D721Med (cell line): ENCODE measurements around the gene CD320.

Source experiments
- DNase-seq: peaks from one replicate; pipeline ENCODE4 v3.0.0; 2011; ENCODE audit warnings: low spot score; ENCODE audit not compliant: insufficient read length
- FAIRE-seq: peaks from 2 replicates; lab custom pipeline; 2011; peaks lifted over from hg19 to GRCh38; lab: Jason Lieb, UNC
- TF ChIP-seq, protein P1 (sequence below): IDR thresholded peaks from 2 replicates; pipeline ENCODE4 v1.5.1; 2012; ENCODE audit warnings: mild to moderate bottlenecking, control low read depth; ENCODE audit not compliant: insufficient read depth; ENCODE audit errors: missing control alignments

CD320 gene

DNA sequence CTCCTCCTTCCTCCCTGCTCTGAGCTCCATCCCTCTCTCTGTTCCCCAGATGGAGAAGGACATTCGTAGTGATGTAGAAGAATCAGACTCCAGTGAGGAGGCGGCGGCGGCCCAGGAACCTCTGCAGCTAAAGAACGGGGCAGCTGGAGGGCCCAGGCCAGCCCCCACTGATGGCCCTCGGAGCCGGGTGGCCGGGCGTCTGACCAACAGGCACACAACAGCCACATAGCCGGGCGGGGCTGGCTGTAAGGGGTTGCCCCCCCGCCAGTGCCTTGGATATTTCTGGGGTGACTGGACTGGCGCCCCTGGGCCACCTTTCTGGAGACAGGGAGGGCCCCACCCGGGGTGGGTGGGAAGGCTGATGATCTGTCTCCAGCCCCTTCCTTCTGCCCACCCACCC lies 46.3 kb downstream of the CD320 start:
- FAIRE-seq, result no peak
- TF ChIP-seq, protein P1, sequence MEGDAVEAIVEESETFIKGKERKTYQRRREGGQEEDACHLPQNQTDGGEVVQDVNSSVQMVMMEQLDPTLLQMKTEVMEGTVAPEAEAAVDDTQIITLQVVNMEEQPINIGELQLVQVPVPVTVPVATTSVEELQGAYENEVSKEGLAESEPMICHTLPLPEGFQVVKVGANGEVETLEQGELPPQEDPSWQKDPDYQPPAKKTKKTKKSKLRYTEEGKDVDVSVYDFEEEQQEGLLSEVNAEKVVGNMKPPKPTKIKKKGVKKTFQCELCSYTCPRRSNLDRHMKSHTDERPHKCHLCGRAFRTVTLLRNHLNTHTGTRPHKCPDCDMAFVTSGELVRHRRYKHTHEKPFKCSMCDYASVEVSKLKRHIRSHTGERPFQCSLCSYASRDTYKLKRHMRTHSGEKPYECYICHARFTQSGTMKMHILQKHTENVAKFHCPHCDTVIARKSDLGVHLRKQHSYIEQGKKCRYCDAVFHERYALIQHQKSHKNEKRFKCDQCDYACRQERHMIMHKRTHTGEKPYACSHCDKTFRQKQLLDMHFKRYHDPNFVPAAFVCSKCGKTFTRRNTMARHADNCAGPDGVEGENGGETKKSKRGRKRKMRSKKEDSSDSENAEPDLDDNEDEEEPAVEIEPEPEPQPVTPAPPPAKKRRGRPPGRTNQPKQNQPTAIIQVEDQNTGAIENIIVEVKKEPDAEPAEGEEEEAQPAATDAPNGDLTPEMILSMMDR, result no peak
- no peak for DNase-seq

DNA sequence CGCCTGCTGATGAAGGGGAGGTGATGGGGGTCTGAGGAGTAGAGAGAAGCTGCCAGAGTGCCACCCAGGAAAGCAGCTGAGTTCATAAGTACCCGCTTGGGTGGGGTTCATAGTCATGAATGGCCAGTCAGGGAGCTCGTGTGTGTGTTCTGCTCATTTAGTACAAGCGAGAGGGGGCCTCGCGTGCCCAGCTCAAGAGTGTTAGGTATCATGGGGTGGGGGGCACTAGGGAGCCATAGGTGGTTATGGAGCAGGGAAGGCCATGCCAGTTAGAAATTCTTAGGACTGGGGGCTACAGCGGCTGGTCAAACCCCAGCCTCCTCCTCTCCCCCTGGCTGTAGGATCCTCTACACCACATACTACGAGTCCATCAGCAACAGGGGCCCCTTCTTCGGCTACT lies 46.8 kb downstream of the CD320 start:
- FAIRE-seq (no peak), DNase-seq (peak; percentile 4)
- TF ChIP-seq, protein P1, result no peak

DNA sequence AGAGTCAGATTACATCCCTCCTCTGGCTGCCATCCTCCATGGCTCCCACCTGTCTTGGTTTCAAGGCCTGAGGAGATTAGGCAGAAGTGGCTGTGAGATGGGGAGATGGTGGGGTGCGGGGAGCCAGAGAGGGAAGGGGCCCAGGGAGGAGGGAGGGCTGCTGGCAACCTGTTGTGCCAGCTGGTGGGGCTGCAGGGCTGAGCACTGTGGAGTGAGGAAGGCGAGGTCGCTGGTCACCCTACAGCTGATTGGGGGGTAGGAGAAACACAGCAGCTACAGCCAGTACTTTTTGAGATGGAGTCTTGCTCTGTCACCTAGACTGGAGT lies 48.3 kb downstream of the CD320 start:
- FAIRE-seq (no peak), DNase-seq (peak; percentile 5)
- TF ChIP-seq, protein P1, result no peak

DNA sequence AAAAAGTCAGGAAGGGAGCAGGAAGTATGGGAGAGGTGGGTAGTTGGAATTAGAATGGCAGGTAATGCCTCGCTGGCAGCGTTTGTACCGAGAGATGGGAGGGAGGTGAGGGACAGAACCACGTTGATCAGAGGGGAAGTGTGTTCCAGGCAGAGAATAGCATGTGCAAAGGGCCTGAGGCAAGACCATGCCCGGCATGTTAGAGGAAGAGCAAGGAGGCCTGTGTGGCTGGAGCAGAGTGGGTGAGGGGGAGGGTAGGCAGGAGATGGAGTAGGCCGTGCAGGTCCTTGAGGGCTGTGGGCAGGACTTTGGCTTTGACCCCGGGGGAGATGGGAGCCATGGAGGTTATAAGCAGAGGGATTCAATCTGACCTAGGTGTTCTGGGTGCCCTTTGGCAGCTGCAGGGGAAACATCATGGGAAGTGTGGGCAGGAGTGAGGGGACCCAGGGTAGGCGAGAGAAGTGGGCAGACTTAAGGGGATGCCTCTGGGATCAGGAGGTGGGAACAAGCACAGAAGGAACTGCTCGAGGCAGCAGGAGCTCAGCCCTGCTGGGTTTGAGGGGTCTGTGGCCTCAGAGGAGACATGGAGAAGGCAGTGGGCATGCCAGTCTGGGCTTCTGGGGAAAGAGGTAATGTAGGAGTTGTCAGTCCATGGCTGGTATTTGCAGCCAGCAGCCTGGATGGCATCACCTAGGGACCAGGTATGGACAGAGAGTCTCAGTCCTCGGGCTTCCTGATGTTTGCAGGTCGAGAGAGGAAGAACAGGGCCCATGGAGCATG lies 48.8 kb downstream of the CD320 start:
- FAIRE-seq (no peak), DNase-seq (peak; percentile 13)
- TF ChIP-seq, protein P1, result no peak

DNA sequence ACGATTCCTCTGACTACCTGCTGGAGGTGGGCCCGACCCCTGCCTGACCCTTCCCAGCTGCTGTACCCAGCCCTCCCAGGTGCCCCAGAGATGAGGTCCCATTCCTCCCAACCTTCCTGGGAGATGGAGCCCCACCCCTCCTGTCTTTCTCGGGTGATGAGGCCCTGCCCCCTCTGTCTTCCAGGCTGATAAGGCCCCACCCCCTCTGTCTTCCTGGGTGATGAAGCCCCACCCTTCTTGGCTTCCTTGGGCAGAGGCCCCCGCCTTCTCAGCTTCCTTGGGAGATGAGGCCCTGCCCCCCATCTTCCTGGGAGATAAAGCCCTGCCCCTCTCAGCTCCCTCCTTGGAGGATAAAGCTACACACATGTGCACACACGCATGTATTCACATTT lies 51.1 kb downstream of the CD320 start:
- TF ChIP-seq, protein P1, result no peak
- no peak for FAIRE-seq
- DNase-seq, result peak; percentile 12

DNA sequence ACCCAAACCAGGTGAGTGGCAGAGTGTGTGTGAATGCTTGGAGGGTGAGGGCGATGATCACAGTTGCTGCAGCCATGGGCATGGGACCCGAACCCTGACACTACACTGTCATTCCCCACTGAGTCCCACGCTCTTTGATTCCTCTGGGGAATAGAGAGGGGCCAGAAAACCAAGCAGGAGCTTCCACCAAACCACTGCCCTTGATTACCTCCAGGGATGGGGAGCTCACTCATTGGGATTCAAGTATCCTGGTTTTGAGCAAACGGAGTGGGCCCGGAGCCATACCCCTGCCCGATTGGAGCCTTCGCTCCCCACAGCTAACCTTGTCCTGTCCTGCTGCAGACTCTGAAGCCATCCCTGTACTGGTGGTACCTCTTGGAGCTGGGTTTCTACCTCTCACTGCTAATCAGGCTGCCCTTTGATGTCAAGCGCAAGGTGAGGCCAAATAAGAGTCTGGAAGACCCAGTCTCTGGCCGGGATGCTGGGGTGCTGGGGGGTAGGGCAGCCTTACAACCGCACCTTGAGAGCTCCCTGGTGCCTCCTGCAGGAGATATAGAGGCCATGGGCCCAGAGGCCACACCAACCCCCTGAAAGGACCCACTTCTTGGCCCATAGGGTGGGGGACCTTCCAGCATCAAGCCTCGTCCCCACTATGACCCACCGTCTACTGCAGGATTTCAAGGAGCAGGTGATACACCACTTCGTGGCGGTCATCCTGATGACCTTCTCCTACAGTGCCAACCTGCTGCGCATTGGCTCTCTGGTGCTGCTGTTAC lies 51.7 kb downstream of the CD320 start:
- peak; percentile 14 for DNase-seq
- TF ChIP-seq, protein P1, result no peak
- FAIRE-seq, result no peak
